DMS114 treated with DMSO at 0.1 percent for 48 hours (cell line): Measurements from ENCODE around the gene KDM3A.
"Not testable (repeated sequence)": the region's sequence is repeated elsewhere in the genome, so short reads cannot be mapped to it uniquely, and the experiment has no call there.

Experiments
- DNase-seq: peaks from one replicate; lab custom pipeline; 2025; ENCODE audit not compliant: unreplicated experiment; lab: John Stamatoyannopoulos, UW

KDM3A gene

GRCh38 chr2:86477349-86477748, 36.2 kb downstream of the KDM3A start:
- DNase-seq = no peak

DNA sequence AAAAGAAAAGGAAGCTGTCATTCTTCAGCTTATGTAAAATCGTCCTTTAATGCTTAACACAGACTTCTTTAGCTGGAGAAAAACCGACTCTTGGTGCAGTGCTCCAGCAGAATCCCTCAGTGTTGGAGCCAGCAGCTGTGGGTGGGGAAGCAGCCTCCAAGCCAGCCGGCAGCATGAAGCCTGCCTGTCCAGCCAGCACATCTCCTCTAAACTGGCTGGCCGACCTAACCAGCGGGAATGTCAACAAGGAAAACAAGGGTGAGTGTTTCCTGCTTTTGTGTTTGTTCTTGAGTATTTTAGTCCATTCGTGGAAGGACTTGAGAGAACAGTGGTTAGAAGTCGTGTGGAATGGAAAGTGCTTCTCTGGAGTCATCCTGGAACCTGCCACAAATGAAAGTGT, 38.9 kb downstream of the KDM3A start:
- no peak for DNase-seq

DNA sequence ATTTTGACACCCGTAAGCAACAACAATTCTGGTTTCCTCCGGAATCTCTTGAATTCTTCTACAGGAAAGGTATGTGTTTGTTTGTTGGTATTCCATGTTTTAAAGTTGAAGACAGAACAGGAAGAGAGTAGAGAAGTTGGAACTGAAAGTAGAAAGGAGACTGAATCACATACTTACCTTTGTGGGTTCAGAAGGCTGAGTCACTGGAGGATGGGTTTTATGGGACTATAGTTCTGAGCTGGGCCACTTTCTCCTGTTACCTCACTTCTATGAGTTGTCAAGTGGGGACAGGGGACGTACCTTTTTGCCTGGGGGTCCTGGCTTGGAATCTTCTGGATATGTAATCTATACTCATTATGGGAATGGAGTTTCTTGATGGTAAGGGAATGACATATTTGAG, 40.9 kb downstream of the KDM3A start:
- no peak for DNase-seq

GRCh38 chr2:86484385-86484784, 43.2 kb downstream of the KDM3A start:
- no peak for DNase-seq

- no peak for DNase-seq
These were observed 43.9 kb downstream of the KDM3A start for GRCh38 chr2:86485103-86485502.

DNA sequence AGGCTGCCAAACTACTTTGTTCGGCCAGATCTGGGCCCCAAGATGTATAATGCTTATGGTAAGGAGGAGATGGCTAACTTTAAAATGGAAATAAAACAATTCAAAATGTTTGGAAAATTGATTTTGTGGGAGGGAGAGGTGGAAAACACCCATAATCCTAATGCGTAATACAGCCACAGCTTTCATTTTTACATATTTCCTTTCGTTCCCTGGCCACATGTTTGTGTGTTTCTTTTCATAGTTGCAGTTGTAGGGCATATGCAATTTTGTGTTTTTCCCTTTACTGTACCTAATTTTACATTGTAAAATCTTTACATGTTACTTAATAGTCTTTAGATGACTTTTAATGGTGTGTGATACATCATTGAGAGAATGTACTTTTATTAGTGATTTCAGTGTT, 44.6 kb downstream of the KDM3A start:
- DNase-seq = no peak

GRCh38 chr2:86487062-86487461, 45.9 kb downstream of the KDM3A start:
- DNase-seq = no peak

DNA sequence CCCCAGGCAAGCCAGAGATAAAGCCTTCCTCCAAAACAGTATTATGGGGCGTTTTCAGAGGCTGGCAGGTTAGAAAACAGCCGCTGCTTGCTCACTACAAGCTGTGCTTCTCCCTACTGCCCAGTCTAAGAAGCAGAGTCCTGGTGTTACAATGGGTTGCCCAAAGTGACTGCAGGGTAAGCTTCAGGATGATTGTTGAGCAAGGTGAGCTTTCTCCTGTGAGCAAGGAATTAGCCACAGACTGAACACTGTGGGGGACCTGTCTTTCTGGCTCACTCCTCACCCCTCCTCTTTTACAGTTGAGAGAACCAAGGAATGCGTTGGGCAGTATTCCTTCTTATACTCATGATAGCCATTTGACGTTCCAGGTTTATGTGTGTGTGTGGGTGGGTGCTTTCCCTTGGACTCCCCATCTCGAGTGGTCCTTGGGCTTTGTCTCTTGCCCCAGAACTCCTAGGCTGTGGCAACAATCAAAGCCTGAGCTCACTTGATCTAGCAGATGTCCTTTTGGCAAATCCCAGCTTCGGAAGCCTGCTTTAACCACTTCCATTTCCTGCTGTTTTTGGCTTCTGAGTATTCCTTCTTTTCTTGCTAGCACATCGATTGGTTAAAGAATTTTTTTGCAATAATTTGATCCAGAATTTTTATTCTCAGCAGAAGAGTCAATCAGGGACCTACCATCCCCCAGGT, 47.5 kb downstream of the KDM3A start:
- no peak for DNase-seq

GRCh38 chr2:86489542-86489941, 48.4 kb downstream of the KDM3A start:
- DNase-seq = no peak

GRCh38 chr2:86490245-86490644, 49.1 kb downstream of the KDM3A start:
- DNase-seq = no peak

GRCh38 chr2:86491088-86491487, 49.9 kb downstream of the KDM3A start:
- DNase-seq = no peak

DNA sequence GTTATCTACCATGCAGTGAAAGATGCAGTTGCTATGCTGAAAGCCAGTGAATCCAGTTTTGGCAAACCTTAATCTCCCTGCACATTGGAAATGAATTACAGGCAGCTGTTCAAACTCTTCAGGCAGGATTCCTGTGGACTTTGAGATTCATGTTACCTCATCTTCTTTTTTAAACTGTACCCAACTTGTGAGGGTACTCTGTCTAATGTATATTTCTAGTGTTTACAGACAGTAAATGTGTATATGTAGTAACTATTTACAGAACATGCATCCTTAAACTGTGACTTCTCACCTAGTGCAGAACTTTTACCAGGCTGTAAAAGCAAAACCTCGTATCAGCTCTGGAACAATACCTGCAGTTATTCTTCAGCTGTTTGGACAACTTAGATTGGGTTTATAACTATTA, 50.9 kb downstream of the KDM3A start:
- no peak for DNase-seq

- not testable (repeated sequence) for DNase-seq
These were observed 55.2 kb downstream of the KDM3A start for GRCh38 chr2:86496391-86496790.

- DNase-seq = no peak
These were observed 57.5 kb downstream of the KDM3A start for GRCh38 chr2:86498468-86499260.

GRCh38 chr2:86499326-86499725, 58.2 kb downstream of the KDM3A start:
- no peak for DNase-seq

DNA sequence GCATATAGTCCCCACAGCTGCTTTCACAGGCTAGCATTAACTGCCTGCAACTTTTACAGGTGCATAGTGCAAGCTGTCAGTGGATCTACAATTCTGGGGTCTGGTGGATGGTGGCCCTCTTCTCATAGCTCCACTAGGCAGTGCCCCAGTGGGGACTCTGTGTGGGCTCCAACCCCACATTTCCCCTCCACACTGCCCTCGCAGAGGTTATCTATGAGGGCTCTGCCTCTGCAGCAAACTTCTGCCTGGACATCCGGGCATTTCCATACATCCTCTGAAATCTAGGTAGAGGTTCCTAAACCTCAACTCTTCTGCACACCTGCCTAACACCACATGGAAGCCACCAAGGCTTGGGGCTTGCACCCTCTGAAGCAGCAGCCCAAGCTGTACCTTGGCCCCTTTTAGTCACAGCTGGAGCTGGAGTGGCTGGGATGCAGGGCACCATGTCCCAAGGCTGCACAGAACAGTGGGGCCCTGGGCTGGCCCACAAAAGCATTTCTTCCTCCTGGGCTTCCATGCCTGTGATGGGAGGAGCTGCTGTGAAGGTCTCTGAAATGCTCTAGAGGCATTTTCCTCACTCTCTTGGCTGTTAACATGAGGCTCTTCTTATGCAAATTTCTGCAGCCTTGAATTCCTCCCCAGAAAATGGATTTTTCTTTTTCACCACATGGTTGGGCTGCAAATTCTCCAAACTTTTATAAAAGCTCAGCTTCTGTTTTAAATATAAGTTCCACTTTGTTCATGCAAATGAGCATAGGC, 59.3 kb downstream of the KDM3A start:
- DNase-seq = no peak

- DNase-seq = no peak
These were observed 66.4 kb downstream of the KDM3A start for GRCh38 chr2:86507600-86507999.

- no peak for DNase-seq
These were observed 69.3 kb downstream of the KDM3A start for GRCh38 chr2:86510436-86510933.

DNA sequence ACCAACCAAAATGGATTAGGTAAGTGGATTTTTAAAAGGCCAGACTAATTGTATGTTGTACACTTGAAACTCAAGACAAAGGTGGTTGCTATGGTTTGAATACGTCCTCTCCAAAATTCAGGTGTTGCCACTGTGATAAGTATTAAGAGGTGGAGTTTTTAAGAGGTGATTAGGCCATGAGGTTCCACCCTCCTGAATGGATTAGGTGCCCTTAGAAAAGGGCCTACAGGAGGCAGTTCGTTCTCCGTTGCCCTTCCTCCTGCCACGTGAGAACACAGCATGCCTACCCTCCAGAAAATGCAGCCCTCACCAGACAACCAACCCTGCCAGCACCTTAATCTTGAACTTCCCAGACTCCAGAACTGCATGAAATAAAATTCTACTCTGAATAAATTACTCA, 70.9 kb downstream of the KDM3A start:
- no peak for DNase-seq

GRCh38 chr2:86512892-86513291, 71.7 kb downstream of the KDM3A start:
- no peak for DNase-seq

- no peak for DNase-seq
These were observed 72.9 kb downstream of the KDM3A start for GRCh38 chr2:86513948-86514660.
